ENCODE measurements around the gene SYN1. TPM values are rescaled to one million over a fixed set of nuclear protein-coding genes. Genes with fewer than 3 reads are reported as not detected.

SYN1 gene
- total RNA-seq, 1 donor from 2014 or later = not detected

DNA sequence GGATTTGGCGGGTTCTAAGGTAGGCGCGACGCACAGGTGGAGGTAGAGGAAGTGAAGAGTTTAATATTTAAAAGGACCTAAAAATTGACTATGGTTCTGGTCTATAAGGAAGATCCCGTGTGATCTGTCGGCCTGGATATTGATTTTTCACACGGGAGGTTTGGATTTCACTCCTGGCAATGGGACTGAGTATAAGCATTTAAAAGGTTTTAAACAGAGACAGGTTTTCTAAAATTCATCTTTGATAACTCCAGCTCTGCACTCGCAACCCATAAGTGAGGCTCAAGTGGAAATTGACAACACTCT, 39.7 kb upstream of the SYN1 start:
- TF ChIP-seq, protein P1, sequence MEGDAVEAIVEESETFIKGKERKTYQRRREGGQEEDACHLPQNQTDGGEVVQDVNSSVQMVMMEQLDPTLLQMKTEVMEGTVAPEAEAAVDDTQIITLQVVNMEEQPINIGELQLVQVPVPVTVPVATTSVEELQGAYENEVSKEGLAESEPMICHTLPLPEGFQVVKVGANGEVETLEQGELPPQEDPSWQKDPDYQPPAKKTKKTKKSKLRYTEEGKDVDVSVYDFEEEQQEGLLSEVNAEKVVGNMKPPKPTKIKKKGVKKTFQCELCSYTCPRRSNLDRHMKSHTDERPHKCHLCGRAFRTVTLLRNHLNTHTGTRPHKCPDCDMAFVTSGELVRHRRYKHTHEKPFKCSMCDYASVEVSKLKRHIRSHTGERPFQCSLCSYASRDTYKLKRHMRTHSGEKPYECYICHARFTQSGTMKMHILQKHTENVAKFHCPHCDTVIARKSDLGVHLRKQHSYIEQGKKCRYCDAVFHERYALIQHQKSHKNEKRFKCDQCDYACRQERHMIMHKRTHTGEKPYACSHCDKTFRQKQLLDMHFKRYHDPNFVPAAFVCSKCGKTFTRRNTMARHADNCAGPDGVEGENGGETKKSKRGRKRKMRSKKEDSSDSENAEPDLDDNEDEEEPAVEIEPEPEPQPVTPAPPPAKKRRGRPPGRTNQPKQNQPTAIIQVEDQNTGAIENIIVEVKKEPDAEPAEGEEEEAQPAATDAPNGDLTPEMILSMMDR (IDR thresholded peaks at IDR 0.05) = no peak
- H3K4me3 Mint-ChIP-seq = peak overlapping the region; percentile 91
- ATAC-seq (ENCODE audit: low read depth) (no peak), DNase-seq (no peak)
- POLR2A ChIA-PET = no interaction called here
- intact Hi-C loops (cut with micrococcal nuclease) = loop anchor here (1.0 to 10.0 kb wide), 11 partner anchors 41 to 1535 kb away; partner anchors contain the start of genes EBP, HDAC6, PORCN and SYN1
- peak overlapping the region; percentile 99 for H3K27ac Mint-ChIP-seq
- CTCF ChIA-PET = no interaction called here
- H3K4me1 Mint-ChIP-seq = peaks cover 18% of the 10 kb centered on the region
- peaks cover 37% of the 10 kb centered on the region for H3K36me3 Mint-ChIP-seq (ENCODE audit: low read depth)
- no peaks in the 10 kb centered on the region for H3K27me3 Mint-ChIP-seq
- no peaks in the 10 kb centered on the region for H3K9me3 Mint-ChIP-seq

GRCh38 chrX:47658684-47659420, 39.2 kb upstream of the SYN1 start, which contains the start of gene UXT:
Gene UXT, minus strand, starts transcription at chrX:47659180. Its CDS starts 253 bp downstream, at chrX:47658927.
- ChIA-PET CTCF (no interaction called here), POLR2A (interaction anchor here (0.8 kb wide), 1 partner anchor 8 kb away, joined by 9 read pairs; the partner anchor contains the start of gene ELK1)
- no peaks in the 10 kb centered on the region for H3K9me3 Mint-ChIP-seq
- H3K36me3 Mint-ChIP-seq (ENCODE audit: low read depth) = peaks cover 38% of the 10 kb centered on the region
- DNase-seq (peak; percentile 82), ATAC-seq (ENCODE audit: low read depth) (peak; percentile 85)
- peak within 1 kb of the TSS; percentile 91 for H3K4me3 Mint-ChIP-seq
- H3K27ac Mint-ChIP-seq = peak within 1 kb of the TSS; percentile 99
- intact Hi-C loops (cut with micrococcal nuclease) = loop anchor here (1.0 to 10.0 kb wide), 13 partner anchors 9 to 1536 kb away; partner anchors contain the start of genes ARAF, EBP, ELK1 and HDAC6
- TF ChIP-seq, protein P1 (IDR thresholded peaks at IDR 0.05) = no peak
- no peaks in the 10 kb centered on the region for H3K27me3 Mint-ChIP-seq
- peaks cover 18% of the 10 kb centered on the region for H3K4me1 Mint-ChIP-seq

- no peak for DNase-seq
- H3K4me1 Mint-ChIP-seq = peaks cover 18% of the 10 kb centered on the region
- no peaks in the 10 kb centered on the region for H3K9me3 Mint-ChIP-seq
- intact Hi-C loops (cut with micrococcal nuclease) = loop anchor here (1.0 to 10.0 kb wide), 12 partner anchors 8 to 1537 kb away; partner anchors contain the start of genes ARAF, EBP, ELK1 and HDAC6
- TF ChIP-seq, protein P1 (IDR thresholded peaks at IDR 0.05) = no peak
- no peak for ATAC-seq (ENCODE audit: low read depth)
- no peaks in the 10 kb centered on the region for H3K27me3 Mint-ChIP-seq
- ChIA-PET CTCF (no interaction called here), POLR2A (interaction anchor here (0.8 kb wide), 1 partner anchor 8 kb away, joined by 9 read pairs; the partner anchor contains the start of gene ELK1)
- H3K27ac Mint-ChIP-seq = peak overlapping the region; percentile 99
- peak overlapping the region; percentile 91 for H3K4me3 Mint-ChIP-seq
- peaks cover 44% of the 10 kb centered on the region for H3K36me3 Mint-ChIP-seq (ENCODE audit: low read depth)
Measured at GRCh38 chrX:47658301-47658683, 38.6 kb upstream of the SYN1 start.

DNA sequence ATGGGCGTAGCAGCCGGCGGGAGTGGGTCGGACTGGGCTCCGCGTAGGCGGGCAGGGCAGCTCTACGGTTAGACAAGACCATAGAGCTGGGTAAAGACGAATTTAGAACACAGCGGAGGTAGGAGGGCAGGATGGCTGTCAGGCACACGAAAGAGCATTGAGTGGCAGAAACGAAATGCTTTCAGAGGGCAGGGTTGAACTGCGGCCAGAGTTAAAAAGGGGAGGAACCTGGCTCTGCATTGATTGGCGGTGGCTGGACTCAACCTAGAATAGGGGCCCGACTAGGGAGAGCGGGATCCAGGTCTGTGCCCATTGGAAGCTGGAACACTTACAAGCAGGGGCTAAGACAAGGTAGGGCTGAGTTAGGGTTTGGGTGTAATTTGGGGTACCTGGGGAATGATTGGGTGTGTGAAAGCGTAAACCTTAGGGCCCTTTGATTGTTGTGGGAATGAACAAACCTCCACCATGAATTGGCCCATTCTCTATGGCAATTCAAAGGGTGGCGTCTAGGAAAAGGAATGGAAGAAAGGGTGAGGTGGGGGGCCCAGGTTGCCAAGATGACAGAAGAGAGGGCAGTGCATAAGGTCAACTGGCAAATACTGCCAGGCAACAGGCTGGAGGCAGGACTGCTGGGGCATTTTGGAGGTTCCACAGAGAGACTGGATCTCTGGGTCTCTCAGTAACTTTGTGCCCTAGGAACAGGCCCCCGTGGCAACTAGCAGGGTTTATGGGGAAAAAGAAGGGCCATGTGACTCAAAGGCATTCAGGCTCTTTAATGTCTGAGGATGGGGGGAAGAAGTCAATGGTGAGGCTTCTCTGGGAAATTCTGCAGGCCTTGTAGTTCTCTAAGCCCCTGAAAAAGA, 31.6 kb upstream of the SYN1 start:
- no peaks in the 10 kb centered on the region for H3K27me3 Mint-ChIP-seq
- H3K27ac Mint-ChIP-seq = peak overlapping the region; percentile 87
- ATAC-seq (ENCODE audit: low read depth) (no peak), DNase-seq (no peak)
- H3K36me3 Mint-ChIP-seq (ENCODE audit: low read depth) = peaks cover 51% of the 10 kb centered on the region
- ChIA-PET CTCF (no interaction called here), POLR2A (interaction anchor here (0.9 to 1.7 kb wide), 6 partner anchors 7 to 923 kb away, joined by 3 to 10 read pairs (median 5); partner anchors contain the start of genes RBM10 and RBM3)
- intact Hi-C loops (cut with micrococcal nuclease) = loop anchor here (1.0 to 10.0 kb wide), 9 partner anchors 14 to 1544 kb away; partner anchors contain the start of genes CDK16, FTSJ1, NDUFB11 and RBM10
- H3K9me3 Mint-ChIP-seq = no peaks in the 10 kb centered on the region
- TF ChIP-seq, protein P1 (IDR thresholded peaks at IDR 0.05) = no peak
- H3K4me3 Mint-ChIP-seq = peak overlapping the region; percentile 88
- H3K4me1 Mint-ChIP-seq = peaks cover 29% of the 10 kb centered on the region

All from activated B cell treated with CpG ODN at 0.5 μM for 24 hours (primary cell).